ENCODE measurements around the gene ATP8A1. TPM values are rescaled to one million over a fixed set of nuclear protein-coding genes. Genes with fewer than 3 reads are reported as not detected.
"Not testable (repeated sequence)": the region's sequence is repeated elsewhere in the genome, so short reads cannot be mapped to it uniquely, and the experiment has no call there.

Gene ATP8A1
- total and polyA plus RNA-seq, 12 donors = 3.4 to 27.9 (median 17.5) TPM

DNA sequence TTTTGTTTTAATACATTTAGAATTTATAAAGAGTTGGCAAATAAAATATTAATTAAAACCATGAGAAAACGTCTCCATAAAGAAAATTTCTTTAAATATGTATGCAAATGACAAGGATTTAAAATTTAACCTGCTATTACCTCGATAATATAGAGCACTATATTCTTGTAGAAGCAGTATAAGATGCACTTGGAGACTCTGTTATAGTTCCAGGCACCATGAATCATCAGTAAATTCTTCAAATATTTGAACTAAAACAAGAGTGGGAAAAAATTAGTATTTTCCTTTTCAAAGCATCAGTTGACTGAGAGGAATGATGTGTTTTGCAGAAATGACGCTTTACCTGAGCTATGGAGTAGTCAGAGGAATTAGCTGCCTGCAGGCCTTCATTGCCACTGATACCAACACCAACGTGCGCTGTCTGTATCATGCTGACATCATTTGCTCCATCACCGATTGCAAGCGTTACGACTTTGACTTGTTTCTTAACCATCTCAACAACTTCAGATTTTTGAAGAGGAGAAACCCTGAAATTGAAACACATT, 192.3 kb downstream of the ATP8A1 start:
- no peak for DNase-seq
- no peaks in the 10 kb centered on the region for H3K4me1 ChIP-seq
- peaks cover 0 to 36% (median 3%) of the 10 kb centered on the region in 9 donors for H3K36me3 ChIP-seq
- intact Hi-C loops (cut with DNase I) = no loop called here
- peaks cover 0 to 11% (median 0%) of the 10 kb centered on the region in 11 donors for H3K9me3 ChIP-seq
- TF ChIP-seq CTCF (IDR thresholded peaks at IDR 0.05) = no peak
- no peaks in the 10 kb centered on the region for H3K27me3 ChIP-seq
- H3K27ac ChIP-seq = no peak overlapping the region
- 89% methylated on average over 8 of the region's 8 CpGs for WGBS, 2 donors
- H3K4me3 ChIP-seq = no peak overlapping the region
- ATAC-seq = no peak

- DNase-seq; H3K4me1 ChIP-seq; H3K27ac ChIP-seq; H3K27me3 ChIP-seq; H3K4me3 ChIP-seq; intact Hi-C loops (cut with DNase I); ATAC-seq: not testable (repeated sequence)
- WGBS, 2 donors = 40 to 67% methylated on average over 1 of the region's 1 CpG
- H3K9me3 ChIP-seq = peaks cover 0 to 11% (median 0%) of the 10 kb centered on the region in 11 donors
- peaks cover 0 to 36% (median 3%) of the 10 kb centered on the region in 9 donors for H3K36me3 ChIP-seq
These were observed 195.7 kb downstream of the ATP8A1 start for GRCh38 chr4:42461216-42461615.

DNA sequence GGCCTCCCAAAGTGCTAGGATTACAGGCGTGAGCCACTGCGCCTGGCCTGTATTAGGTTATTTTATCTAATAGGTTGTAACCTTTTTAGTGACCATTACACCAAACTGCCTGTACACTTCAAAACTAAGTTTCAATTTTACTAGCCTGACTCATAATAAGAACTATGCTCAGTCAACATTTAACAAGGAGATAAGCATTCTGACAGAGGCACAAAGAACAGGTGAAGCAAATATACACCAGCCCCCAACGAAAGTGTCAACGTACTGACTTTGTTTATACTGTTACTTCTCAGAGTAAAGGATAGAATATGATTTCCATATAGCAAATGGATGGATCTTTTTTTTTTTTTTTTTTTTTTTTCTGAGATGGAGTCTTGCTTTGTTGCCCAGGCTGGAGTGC, 196.9 kb downstream of the ATP8A1 start:
- no peak overlapping the region for H3K4me3 ChIP-seq
- peaks cover 0 to 11% (median 0%) of the 10 kb centered on the region in 11 donors for H3K9me3 ChIP-seq
- DNase-seq (no peak), ATAC-seq (no peak)
- H3K27me3 ChIP-seq = no peaks in the 10 kb centered on the region
- TF ChIP-seq CTCF (IDR thresholded peaks at IDR 0.05) = no peak
- peaks cover 0 to 33% (median 3%) of the 10 kb centered on the region in 9 donors for H3K36me3 ChIP-seq
- 87 to 98% methylated on average over 4 of the region's 4 CpGs for WGBS, 2 donors
- peaks cover 0 to 6% (median 0%) of the 10 kb centered on the region in 9 donors for H3K4me1 ChIP-seq
- H3K27ac ChIP-seq = no peak overlapping the region
- intact Hi-C loops (cut with DNase I) = no loop called here

DNA sequence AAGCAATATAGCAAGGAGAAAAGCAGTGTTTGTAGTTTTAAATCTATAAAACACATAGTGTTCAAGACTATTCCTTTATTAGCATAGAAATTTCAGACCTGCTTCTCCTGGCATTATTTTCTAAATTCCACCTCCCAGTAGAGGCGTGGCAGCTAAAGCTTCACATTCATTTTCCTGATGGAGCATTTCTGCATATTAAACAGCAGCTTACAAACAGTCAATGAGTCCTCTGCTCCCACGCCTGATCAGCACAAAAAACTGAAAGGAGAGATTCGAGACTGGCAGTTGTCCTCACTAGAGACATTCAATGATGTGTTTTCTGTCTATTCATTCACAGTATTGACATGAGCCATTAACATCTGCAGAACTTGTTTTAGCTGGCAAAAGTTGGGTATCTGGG, 198.2 kb downstream of the ATP8A1 start:
- Histone ChIP-seq H3K27me3 (no peaks in the 10 kb centered on the region), H3K27ac (no peak overlapping the region), H3K9me3 (peaks cover 0 to 11% (median 0%) of the 10 kb centered on the region in 11 donors), H3K36me3 (peaks cover 0 to 25% (median 0%) of the 10 kb centered on the region in 9 donors), H3K4me3 (no peak overlapping the region), H3K4me1 (peaks cover 0 to 6% (median 0%) of the 10 kb centered on the region in 9 donors)
- DNase-seq (no peak), ATAC-seq (no peak)
- TF ChIP-seq CTCF (IDR thresholded peaks at IDR 0.05) = no peak
- 71 to 76% methylated on average over 3 of the region's 3 CpGs for WGBS, 2 donors
- intact Hi-C loops (cut with DNase I) = no loop called here

- H3K4me1 ChIP-seq = peaks cover 0 to 6% (median 0%) of the 10 kb centered on the region in 9 donors
- no peaks in the 10 kb centered on the region for H3K27me3 ChIP-seq
- intact Hi-C loops (cut with DNase I) = no loop called here
- ATAC-seq (no peak), DNase-seq (no peak)
- no peak for TF ChIP-seq CTCF (IDR thresholded peaks at IDR 0.05)
- H3K9me3 ChIP-seq = no peaks in the 10 kb centered on the region
- H3K4me3 ChIP-seq = no peak overlapping the region
- no peak overlapping the region for H3K27ac ChIP-seq
- H3K36me3 ChIP-seq = peaks cover 0 to 18% (median 8%) of the 10 kb centered on the region in 9 donors
- WGBS, 2 donors = 91 to 93% methylated on average over 2 of the region's 2 CpGs
These were observed 202.0 kb downstream of the ATP8A1 start for GRCh38 chr4:42454755-42455420.
